Transverse colon (tissue), 4 donors: ENCODE data around the gene LBHD2.

Source experiments
- POLR2AphosphoS5 ChIP-seq, 3 donors: sonication (generic); formaldehyde crosslinking; IDR thresholded peaks; one replicate each; pipeline ENCODE4 v1.6.1; 2016; ENCODE audit warnings: antibody characterized with exemption in 3 of 3
- TF ChIP-seq, protein P1 (sequence below), 5 experiments: fragments of 200-600 bp in 3 of 5; fragments of 450-650 bp in 2 of 5; sonication (generic) in 3 of 5; IDR thresholded peaks; 1 replicate in 2 of 5; 2 replicates in 3 of 5; pipeline ENCODE4 v1.5.1; 2016 to 2017; ENCODE audit warnings: antibody characterized with exemption in 5 of 5, inconsistent platforms in 3 of 5, mild to moderate bottlenecking in 2 of 5, moderate library complexity in 1 of 5

DNA sequence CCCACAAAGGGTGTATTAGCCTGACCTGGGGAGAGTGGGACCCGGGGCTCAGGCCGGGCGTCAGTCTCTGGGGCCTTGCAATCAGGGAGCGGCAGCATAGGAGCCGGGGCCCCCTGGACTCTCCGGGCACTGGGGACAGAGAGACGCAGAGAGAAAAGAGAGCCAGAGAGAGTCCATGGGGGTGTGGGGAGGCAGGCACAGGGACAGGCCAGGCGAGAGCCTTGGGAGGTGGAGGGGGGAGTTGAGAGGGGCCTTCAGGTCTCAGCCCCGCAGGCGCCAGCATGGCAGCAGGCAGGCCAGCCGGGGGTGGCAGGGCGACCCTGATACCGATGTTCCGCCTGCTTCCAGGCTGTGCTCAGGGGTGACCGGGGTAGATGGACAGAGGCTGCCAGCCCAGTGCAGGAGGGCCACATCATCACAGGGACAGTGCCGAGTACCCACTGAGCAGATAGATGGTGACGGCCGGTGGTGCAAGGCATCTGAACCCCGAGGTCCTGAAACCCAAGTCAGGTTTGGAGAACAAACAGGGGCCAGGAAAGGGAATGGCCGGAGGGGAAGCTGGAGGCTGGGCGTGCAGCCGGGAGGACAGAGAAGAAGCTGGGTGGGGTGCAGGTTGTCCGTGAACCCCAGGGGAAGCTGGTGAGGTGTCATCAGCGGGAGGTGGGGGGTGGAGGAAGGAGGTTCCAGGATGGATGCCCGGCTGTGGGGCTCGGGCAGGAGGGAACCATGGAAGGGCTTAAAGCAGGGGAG is 13.4 kb downstream of the LBHD2 start:
- TF ChIP-seq POLR2AphosphoS5 (IDR thresholded peaks at IDR 0.05), result no peak
- TF ChIP-seq, protein P1, sequence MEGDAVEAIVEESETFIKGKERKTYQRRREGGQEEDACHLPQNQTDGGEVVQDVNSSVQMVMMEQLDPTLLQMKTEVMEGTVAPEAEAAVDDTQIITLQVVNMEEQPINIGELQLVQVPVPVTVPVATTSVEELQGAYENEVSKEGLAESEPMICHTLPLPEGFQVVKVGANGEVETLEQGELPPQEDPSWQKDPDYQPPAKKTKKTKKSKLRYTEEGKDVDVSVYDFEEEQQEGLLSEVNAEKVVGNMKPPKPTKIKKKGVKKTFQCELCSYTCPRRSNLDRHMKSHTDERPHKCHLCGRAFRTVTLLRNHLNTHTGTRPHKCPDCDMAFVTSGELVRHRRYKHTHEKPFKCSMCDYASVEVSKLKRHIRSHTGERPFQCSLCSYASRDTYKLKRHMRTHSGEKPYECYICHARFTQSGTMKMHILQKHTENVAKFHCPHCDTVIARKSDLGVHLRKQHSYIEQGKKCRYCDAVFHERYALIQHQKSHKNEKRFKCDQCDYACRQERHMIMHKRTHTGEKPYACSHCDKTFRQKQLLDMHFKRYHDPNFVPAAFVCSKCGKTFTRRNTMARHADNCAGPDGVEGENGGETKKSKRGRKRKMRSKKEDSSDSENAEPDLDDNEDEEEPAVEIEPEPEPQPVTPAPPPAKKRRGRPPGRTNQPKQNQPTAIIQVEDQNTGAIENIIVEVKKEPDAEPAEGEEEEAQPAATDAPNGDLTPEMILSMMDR (IDR thresholded peaks at IDR 0.05), result no peak
